ENCODE data around the gene TEX51.

- TF ChIP-seq CTCF (IDR thresholded peaks at IDR 0.05) = no peak
- TF ChIP-seq POLR2A (IDR thresholded peaks at IDR 0.05; ENCODE audit: low read depth) = no peak
- no peak for TF ChIP-seq EP300 (IDR thresholded peaks at IDR 0.05)
These were observed 51.8 kb downstream of the TEX51 start for GRCh38 chr2:126950504-126950903.

Measured in esophagus muscularis mucosa (tissue), 4 donors.